ENCODE data around the gene PFDN4. TPM values are rescaled to one million over a fixed set of nuclear protein-coding genes. Genes with fewer than 3 reads are reported as not detected.

The PFDN4 gene
- total and polyA plus RNA-seq, 2 of the 4 experiments (the other 2 are of a cell fraction): 14.9 to 93.2 TPM

DNA sequence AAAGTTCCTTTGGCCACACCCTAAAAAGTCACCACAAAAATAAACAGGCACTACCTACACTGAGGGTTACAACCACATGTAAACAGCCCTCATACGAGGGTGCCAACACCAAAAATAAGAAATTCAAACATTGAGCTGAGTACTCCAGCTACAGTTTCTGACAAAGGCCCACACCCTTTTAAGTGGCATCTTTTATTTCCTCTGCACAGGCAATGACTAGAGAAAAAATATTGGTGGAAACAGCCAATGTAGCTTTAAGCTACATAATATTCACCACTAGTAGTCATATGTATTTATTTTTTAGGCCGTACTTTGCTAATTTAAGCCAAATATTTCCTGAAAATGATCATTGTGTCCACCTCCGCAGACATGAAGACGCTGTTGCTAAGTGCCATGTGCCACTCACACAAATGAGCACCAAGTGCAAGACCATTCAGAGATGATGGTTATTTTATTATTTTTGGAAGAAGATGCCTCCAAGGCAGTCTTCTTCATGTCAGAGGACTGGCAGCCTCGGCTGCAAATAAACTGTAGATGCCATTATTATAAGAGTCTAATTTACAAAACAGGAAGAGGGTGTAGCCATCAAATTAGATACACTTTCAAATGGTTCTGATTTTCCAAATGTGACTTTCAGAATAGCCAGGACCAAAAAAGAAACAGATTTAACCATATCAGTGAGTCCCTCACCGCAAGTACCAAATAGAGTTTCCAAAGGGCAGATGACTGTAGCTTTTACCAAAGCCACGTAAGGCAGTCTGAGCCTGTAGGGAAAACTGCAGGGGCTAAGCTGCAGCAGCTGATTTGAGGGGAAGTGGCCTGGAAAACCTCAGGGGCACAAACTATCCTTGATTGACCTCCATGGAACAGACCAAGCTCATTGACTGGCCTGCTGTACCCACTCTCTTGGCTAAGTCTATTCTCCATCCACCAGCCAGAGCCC lies 47.6 kb upstream of the PFDN4 start (continued):
- no peak for TF ChIP-seq POLR2A (IDR thresholded peaks at IDR 0.05; ENCODE audit: low read depth, low read length)

DNA sequence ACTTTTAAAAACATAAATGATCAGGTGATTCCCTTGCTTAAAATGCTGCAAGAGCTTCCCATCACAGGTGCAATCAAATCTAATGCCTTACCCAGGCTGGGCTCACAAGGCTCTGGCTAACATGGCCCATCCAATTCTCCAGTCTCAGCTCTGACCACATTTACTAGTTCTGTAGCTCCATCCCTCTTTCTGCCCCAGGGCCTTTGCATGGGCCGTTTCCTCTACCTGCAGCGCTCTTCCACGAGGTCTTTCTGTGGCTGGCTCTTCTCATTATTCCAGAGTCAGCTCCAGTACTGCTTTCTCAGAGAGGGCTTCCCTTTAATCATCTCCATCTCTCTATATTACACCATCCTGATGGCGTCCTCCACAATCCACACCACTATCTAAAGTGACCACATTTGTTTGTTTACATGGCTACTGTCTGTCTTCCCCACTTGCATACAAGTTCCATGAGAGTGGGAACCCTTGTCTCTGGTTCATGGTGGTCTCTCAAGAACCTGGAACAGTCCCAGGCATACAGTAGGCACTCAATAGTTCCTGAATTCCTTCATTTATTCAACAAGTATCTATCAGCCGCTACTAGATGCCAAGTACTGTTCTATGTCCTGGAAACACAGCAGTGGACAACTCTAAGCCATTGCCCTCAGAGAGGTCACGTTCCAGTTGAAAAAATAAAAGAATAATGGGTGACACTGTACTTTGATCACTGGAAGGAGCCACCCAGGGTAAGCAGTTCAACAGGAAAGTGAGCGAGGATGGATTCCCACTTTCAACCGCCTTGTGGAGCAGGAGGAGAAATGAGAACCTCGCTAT lies 46.7 kb upstream of the PFDN4 start:
- in situ Hi-C loops (cut with MboI; ENCODE audit: low sequenced_read_pairs): no loop called here
- ChIA-PET POLR2A (ENCODE audit: unreplicated experiment) (no interaction called here), CTCF (no interaction called here)
- Histone ChIP-seq H3K36me3 (ENCODE audit: control insufficient read depth, insufficient read depth, low read length) (no peaks in the 10 kb centered on the region), H3K79me1 (ENCODE audit: low read depth in 1 of 2, low read length in 2 of 2) (no peaks in the 10 kb centered on the region), H3K4ac (ENCODE audit: low read depth, low read length) (no peak overlapping the region), H3K27ac (ENCODE audit: insufficient read depth, low read length) (no peak overlapping the region), H3K9me1 (ENCODE audit: insufficient read depth, low read length) (no peaks in the 10 kb centered on the region), H2BK120ac (ENCODE audit: low read depth, low read length) (no peak overlapping the region), H2AK9ac (replicated peaks; ENCODE audit: low read depth, low read length, poor library complexity) (no peak overlapping the region), H2BK20ac (ENCODE audit: low read depth, low read length) (no peak overlapping the region), H3K56ac (ENCODE audit: extremely low read depth, insufficient read depth, low read length) (no peak overlapping the region), H2BK5ac (ENCODE audit: low read depth, low read length, poor library complexity, severe bottlenecking) (no peak overlapping the region), H3K9me3 (ENCODE audit: control insufficient read depth, insufficient read depth, low read length) (no peaks in the 10 kb centered on the region), H3K18ac (ENCODE audit: low read depth, low read length) (no peak overlapping the region), H3K27me3 (ENCODE audit: control insufficient read depth, insufficient read depth, low read length) (peaks cover 43% of the 10 kb centered on the region), H3K4me3 (ENCODE audit: insufficient read depth, low read depth, low read length) (no peak overlapping the region), H3K9ac (ENCODE audit: low read depth, low read length) (no peak overlapping the region), H2AFZ (replicated peaks; ENCODE audit: low read length, poor library complexity) (no peak overlapping the region), H3K23ac (ENCODE audit: low read depth, low read length) (no peak overlapping the region), H4K20me1 (ENCODE audit: insufficient read depth, low read length) (no peaks in the 10 kb centered on the region), H4K91ac (ENCODE audit: insufficient read depth, low read depth, low read length) (no peak overlapping the region), H4K8ac (ENCODE audit: low read depth in 2 of 2, low read length in 2 of 2) (no peak overlapping the region), H4K5ac (ENCODE audit: low read depth, low read length) (no peak overlapping the region), H3K4me2 (ENCODE audit: low read depth, low read length) (no peak overlapping the region), H3K4me1 (ENCODE audit: control insufficient read depth, insufficient read depth, low read length) (no peaks in the 10 kb centered on the region), H3K14ac (replicated peaks; ENCODE audit: low read depth, low read length) (no peak overlapping the region), H2BK15ac (ENCODE audit: low read depth, low read length) (no peak overlapping the region), H2AK5ac (ENCODE audit: low read depth, low read length) (no peak overlapping the region)
- no peak for ATAC-seq (ENCODE audit: low read depth)
- dilution Hi-C loops (cut with HindIII; ENCODE audit: low sequenced_read_pairs, unreplicated experiment): no loop called here
- DNase-seq: no peak
- 73% methylated on average over 3 of the region's 9 CpGs; no CpG with 5 or more reads in 1 of the 2 experiments for WGBS, 2 experiments (ENCODE audit: extremely low coverage in 2 of 2, insufficient read length in 1 of 2)
- intact Hi-C loops (cut with micrococcal nuclease): no loop called here
- BruUV-seq (replicated peaks): no TSS peak
- TF ChIP-seq BHLHE40 (IDR thresholded peaks at IDR 0.05; ENCODE audit: low read depth, low read length): no peak
